ENCODE data around the gene RTN1.
"Not testable (repeated sequence)": the region's sequence is repeated elsewhere in the genome, so short reads cannot be mapped to it uniquely, and the experiment has no call there.

RTN1 gene

DNA sequence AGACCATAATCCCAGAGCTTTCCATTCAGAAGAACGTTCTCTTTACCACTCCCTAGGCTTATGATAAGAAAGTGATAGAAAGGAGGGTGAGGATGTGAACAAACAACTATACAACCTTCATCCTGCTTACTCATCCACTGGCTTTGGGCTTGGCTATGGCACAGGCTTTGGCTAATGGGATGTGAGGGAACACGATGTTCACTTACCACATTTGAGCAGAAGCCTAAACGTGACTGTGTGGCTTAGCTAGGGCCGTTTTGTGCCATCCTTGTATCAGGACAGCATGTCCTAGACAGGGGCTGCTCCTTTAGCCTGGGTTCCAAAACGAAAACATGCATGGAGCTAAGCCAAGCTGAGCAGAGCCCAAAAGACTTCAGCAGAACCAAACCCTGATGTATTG lies 175.4 kb downstream of the RTN1 start:
- FAIRE-seq: no peak

DNA sequence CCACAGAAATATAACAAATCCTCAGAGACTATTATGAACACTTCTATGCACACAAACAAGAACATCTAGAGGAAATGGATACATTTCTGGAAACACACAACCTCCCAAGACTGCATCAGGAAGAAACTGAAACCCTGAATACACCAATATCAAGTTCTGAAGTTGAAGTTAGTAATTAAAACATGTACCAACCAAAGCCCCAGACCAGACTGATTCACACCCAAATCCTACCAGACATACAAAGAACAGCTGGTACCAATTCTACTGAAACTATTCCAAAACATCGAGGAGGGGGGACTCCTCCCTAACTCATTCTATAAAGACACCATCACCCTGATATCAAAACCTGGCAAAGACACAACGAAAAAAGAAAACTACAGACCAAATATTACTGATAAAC lies 179.3 kb downstream of the RTN1 start:
- FAIRE-seq: no peak

DNA sequence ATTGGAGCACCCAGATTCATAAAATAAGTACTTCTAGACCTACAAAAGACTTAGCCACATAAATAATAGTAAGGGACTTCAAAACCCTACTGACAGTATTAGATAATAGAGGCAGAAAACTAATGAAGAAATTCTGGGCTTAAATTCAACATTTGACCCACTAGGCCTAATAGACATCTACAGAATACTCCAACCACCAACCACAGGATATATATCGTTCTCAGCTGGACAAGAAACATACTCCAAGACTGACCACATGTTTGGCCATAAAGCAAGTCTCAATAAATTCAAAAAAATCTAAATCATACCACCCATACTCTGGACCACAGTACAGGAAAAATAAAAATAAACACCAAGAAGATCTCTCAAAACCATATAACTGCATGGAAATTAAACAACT lies 180.2 kb downstream of the RTN1 start:
- no peak for FAIRE-seq

DNA sequence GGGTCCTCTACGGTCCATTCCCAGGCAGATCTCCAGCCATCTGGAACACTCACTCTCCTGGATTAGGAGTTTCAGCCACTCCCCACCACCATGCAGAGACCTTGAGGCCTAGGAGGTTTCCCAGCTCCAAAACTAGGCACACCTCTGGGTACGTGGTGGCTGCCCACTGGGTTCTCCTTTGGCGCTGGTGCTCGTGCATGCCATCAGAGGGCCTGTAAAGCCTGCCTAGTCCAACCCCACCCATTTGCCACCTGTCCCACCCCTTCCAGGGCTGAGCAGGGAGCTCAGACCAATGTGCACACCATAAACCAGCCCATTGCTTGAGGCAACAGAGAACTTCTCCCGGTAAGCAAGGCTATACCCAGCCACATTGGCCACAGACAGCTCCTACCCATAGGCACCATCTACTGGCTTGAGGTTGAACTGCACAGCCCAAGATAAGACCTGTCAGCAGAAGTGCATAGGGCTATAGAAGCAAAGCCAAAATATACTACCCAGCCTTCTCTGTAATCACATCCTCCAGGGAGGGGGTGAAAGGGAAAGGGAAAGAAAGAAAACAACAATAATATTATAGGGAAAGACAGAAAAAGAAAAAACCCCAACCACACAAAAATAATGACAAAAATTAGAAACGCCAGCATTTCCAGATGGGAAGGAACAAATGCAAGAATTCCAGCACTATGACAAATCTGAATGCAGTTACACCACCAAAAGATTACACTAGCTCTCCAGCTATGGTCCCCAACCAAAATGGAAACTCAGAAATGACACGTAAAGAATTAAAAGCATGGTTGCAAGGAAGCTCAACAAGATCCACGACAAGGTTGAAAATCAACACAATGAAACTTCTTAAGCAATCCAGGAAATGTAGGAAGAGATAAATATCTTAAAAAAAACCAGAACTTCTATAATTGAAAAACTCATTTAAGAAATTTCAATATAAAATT lies 182.1 kb downstream of the RTN1 start:
- no peak for FAIRE-seq

DNA sequence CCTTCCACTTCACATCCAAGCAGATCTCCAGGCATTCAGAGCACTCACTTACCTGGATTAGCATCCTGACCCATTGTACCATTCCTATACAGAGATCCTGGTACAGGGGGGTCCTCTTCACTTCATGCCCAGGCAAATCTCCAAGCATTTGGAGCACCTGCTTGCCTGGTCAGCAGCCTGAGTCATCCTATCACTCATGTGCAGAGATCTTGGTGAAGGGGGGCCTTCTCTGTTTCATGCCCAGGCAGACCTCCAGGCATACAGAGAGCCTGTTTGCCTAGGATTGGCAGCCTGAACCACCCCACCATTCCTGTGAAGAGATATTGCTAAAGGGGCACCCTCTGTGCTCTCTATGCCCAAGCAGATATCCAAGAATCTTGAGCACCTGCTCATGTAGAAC lies 182.9 kb downstream of the RTN1 start:
- FAIRE-seq: no peak

DNA sequence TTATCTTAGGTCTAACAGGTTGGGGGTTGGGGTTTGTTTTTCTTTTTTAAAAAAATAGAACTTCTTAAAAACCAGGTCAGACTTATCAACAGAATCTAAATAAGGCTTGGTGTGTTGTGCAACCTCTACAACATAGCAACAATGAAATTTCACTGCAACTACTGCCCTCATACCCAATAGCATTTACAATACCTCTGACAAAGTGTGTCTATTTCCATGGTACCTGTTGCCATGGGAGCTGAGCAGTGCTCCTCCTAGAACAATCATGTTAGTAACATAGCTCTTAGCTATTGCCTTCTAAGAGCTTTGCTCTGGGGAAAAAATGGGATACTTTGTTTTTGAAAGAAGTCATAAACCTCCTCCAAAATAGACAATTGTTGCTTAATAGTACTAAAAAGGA lies 190.7 kb downstream of the RTN1 start:
- no peak for FAIRE-seq

DNA sequence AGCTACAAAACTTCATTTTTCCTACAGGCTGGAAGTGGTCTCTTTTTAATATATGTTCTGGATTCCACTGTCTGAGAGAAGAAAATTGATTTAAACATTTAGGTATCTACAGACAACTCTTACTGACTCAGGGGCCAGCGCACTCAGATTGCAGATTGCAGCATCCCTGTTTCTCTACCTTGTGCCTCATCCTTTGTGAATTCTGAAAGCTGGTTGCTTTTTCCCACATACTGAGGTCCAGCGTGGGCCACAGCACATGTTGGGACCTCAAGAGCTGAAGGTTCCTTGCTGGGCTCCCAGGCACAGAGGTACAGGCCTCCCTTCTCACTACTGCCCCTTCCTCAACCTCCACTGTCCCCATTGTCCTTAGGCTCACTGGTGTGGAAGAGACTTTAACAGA lies 192.2 kb downstream of the RTN1 start:
- FAIRE-seq: no peak

DNA sequence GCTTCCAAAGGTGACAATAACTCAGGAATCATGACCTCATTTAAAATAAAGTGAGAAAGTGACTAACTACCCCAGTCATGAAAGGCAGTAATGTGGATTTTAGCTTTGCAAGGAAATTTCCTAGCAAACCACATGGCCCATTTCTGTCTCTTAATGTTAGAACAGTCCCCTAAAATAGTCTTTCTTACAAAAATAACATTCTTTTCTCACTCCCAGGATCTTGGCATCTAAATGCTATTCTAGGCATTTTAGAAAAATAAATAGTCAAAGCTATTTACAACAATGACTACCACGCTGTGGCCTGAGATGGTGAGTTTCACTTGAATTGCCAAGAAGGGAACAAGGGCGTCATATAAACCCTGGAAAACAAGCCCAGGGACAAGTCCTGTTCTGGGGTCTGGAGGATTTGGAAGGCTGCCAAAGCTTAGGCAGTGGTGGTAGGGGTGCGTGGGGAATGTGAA lies 192.8 kb downstream of the RTN1 start:
- FAIRE-seq: no peak

DNA sequence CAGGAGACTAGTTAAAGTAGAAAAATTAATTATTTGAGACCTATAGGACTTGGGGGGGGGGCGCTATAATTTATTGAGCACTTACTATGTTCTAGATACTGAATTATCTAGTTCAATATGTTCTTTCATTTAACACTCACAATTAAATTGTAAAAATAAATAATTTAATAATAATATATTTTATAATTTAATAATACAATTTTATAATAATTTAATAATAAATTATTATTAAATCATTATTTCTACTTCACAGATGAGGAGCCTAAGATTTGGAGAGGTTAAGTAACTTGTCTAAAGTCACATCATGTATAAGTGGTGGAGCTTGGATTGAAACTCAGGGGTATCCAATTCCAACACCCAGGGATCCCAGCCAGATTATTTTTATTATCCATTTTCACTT lies 195.2 kb downstream of the RTN1 start:
- no peak for FAIRE-seq

DNA sequence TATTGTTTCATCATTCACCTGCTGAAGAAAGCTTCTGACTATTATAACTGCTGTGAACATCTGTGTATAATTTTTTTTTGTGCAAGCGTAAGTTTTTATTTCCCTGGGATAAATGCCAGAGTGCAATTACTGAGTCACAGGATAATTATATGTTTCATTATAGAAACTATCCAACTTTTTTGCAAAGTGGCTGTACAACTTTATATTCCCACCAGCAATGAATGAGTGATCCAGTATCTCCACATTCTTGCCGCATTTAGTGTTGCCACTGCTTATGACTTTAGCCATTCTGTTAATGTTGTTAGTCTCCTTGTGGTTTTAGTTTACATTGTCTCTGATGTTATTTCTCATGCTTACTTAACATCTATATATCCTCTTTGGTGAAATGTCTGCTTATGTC lies 205.8 kb downstream of the RTN1 start:
- no peak for FAIRE-seq

DNA sequence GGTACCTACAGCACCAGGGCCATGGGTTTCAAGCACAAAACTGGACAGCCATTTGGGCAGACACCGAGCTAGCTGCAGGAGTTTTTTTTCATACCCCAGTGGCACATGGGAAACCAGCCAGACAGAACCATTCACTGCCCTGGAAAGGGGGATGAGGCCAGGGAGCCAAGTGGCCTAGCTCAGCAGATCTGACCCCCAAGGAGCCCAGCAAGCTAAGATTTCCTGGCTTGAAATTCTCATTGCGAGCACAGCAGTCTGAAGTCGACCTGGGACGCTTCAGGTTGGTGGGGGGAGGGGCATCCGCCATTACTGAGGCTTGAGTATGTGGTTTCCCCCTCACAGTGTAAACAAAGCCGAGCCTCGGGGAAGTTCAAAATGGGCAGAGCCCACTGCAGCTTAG lies 212.8 kb downstream of the RTN1 start:
- no peak for FAIRE-seq

DNA sequence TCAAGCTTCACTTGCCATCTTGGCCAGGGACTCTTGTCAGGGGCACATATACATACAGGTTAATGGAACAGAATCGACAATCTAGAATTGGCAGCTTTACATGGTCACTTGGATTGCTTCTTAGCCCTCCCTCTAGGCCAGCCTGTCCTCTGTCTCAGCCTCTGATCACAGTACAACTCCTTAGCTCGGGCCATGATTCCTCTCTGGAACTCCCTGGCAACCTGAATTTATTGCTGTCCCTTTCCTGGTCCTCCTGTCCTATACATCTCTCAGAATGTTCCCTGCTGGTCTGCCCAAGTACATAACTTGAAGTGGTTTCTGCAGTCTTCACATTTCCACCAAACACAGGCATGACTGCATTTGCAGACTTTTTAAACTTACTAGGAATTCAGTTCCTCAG lies 214.1 kb downstream of the RTN1 start:
- no peak for FAIRE-seq

DNA sequence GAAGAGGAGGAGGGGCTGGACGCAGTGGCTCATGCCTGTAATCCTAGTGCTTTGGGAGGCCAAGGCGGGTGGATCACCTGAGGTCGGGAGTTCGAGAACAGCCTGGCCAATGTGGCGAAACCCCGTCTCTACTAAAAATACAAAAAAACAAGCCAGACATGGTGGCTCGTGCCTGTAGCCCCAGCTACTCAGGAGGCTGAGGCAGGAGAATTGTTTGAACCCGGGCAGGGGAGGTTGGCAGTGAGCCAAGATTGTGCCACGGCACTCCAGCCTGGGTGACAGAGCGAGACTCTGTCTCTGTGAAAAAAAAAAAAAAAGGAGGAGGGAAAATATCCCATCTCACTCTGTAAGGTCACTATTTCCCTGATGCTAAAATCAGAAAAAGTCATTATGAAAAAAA lies 216.4 kb downstream of the RTN1 start:
- not testable (repeated sequence) for FAIRE-seq

DNA sequence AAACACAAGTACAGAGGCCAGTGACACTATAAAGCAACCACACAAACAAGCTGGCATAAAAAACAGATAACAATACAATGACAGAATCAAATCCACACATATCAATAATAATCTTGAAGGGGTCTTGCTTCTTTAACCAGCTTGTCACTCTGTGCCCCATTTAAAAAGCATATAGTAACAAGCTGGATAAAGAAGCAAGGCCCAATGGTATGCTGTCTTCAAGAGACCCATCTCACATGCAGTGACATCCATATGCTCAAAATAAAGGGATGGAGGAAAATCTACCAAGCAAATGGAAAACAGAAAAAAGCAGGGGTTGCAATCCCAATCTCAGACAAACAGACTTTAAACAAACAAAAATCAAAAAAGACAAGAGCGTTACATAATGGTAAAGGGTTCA lies 223.7 kb downstream of the RTN1 start:
- not testable (repeated sequence) for FAIRE-seq

DNA sequence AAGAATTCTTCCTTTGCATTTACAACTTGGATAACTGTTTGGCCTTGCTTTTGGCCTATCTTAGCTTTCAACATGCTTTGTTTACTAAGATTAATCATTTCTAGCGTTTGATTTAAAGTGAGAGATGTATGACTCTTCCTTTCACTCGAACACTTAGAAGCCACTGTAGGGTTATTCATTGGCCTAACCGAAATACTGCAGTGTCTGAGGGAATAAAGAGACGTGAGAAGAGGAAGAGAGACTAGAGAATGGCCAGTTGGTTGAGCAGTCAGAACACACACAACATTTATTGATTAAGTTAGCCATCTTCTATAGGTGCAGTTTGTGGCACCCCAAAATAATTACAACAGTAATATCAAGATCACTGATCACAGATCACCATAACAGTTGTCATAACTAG lies 231.7 kb downstream of the RTN1 start:
- FAIRE-seq: no peak

DNA sequence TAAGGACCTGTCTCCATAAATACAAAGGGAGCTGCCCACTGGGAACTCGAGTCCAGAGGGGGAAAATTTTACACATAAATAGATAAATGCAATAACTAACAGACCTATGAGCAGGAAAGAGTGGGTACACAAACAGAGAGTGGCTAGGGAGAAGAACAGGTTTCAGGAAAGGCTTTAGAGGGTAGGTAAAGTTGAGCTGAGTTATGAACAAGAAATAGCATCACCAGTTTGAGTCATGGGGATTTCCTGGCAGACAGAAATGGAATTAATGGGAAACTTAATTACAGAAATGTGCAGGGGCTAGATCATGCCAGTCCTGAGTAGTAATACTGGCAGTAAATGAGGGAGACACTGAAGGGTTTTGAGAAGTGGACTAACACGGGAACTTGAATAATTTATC lies 236.0 kb downstream of the RTN1 start:
- FAIRE-seq: no peak

DNA sequence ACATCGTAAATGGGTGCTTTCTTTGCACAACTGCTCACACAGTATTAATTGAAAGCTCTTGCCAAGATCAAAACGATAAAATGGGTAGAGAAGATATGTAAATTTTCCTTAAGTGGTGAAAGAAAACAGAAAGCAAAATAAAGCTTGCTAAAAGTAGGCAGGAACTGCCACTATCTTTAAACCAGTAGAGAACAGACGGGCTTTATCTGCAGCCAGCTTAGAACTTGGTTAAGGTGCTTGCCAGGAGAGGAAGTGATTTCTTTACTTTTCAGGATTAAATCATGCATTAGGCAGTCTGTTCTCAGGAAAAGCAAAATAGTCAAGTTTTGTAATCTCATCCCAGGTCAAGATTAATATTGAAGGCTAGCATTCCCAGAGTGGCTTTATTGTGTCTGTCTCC lies 237.1 kb downstream of the RTN1 start:
- FAIRE-seq: no peak

DNA sequence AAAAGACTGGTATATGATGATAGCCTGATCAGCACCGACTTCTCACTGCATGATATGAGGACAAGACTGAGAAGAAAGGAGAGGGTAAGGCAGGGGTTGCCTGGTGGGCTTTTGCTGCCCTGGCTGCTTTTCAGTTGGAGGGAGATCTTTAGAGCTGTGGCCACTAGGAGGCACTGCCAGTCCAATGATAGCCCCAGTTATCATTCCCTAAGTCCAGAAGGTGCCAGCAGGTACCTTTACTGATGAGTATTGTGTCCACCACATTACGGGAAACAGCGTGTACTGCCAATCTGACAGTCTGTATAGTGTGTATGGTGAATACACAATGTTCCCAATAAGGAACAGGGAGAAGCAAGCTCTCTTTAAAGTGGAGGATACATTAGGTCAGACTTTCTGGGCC lies 238.2 kb downstream of the RTN1 start:
- no peak for FAIRE-seq

DNA sequence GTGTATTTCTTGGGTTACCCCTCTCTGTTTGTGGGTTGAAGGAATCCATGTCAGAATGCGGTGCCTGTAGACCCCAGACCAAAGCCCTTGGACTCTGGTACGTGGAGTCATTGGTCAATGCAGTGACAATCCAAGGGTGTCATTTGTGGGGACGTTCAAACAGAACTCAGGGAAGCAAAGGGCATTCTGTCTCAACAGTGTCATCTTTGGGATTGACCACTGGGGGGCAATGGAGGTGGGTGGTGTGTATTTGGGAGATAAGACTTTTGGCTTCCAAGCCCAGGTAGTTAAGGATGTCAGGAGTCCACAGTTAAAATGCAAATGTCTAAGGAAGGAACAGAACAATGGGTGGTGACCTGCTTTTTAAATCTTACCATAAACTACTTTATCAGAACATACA lies 239.3 kb downstream of the RTN1 start:
- no peak for FAIRE-seq

DNA sequence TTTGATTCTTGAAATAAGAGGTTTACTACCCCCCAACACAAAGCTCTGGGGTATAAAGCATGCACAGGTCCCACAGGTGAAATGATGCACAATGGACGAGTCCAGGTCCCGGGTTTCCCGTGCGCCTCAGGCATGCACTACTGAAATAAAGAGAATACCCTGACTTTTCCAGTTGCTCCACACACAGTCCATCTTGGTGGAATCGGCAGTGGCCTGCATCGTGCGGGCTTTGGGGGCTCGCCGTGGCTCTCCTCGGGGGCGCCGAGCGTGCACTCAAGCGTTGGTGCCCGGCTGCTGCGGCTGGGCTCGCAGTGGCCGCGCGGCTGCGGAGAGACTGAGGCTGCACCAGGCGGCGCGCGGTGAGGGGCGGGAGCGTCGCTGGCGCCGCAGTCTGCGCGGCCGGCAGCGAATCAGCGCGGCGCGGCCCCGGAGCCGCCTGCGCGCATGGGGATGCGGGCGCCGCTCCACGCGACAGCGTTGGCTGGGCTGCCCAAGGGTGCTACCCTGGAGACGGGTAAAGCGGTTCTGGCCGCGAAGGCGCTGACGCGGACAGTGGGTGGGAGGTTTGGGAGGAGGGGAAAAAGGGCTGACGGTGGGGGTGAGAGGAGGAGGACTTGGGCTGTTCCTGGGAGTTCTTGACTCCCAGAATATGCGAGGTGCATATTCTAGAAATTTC lies 240.2 kb downstream of the RTN1 start:
- FAIRE-seq: no peak

DNA sequence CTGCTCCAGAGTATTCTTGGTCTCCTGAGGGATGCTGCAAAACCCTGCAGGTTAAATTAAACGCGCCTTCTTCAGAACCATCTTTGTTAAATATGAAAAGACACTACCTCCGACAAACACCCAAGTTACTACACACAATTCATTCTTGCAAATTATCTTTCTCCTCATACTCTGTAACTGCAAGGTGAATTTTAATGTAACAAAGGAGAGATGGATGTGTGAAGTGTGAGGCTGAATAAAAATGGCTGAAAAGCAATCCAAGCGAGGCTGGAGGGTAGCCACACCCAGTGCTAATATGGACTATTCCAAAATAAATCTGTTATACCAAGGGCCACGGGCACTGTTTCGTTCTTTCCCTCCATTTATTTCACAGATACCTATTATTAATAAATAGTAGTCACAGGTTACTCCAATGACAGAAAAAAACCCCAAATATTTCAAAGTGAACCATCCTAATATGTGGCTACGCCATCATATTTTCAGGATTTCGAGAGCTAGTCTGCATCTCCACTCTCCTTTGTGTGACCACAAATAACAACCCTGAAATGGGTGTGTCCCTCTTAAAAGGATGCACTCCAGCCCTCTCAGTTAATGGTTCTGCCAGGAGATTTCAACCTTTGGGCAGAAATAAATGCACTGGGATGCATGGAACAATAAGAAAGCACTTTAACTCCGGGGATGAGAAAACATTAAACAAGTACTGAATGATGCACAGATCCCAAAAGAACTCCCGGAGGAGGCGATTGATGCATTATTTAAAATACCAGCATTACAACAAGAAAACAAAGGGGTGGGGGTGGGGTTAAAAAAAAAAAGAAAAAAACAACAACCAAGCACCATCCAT lies 240.9 kb downstream of the RTN1 start:
- no peak for FAIRE-seq

DNA sequence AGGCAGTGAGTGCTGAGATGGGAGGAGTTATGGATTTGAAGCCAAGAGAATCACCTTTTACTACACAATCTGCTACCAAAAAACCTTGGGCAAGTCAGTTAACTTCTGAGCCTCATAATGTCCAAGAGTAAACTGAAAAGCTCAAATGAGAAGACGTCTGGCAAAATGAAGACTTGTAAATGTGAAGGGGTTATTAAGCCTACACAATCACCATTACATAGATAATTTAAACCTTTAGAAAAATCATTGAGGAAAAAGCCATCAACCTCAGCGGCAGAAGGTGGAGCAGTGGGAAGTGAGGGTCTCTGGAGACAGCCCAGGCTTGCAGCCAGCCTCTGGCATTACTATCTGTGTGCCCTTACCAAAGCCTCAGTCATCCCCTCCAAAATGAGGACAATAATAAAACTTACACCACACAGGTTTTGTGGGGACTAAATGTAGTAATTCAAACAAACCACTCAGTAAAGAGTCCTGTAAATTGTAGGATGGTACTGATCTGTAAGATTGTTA lies 243.5 kb downstream of the RTN1 start:
- FAIRE-seq: no peak

DNA sequence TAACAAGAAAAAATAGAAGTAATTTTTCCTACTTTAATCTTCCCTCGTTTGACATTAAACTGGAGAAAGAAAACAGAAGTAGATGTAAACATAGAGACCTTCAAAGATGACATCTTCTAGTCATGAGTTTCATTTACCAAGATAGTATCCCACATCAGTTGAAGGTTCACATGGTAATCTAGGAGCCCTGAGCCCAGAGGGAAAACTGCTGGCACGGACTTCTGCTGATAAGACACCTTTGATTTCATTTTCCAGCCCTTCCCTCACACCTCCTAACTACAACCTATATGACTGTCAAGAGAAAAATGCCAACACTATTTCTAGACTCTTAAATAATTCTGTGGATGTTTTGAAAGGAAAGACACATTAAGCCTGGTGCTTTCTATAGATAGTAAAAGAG lies 247.9 kb downstream of the RTN1 start:
- FAIRE-seq: no peak
